HEK293 (cell line): Measurements from ENCODE around the gene MRTFA.
"Not testable (repeated sequence)": the region's sequence is repeated elsewhere in the genome, so short reads cannot be mapped to it uniquely, and the experiment has no call there.

Source experiments
- CTCF ChIA-PET: fragments of 350-600 bp; formaldehyde crosslinking; extraction: SDS; loops from one replicate; lab custom pipeline; 2021; ENCODE audit warnings: antibody characterized with exemption; lab: Yijun Ruan, JAX
- POLR2A ChIA-PET: fragments of 300-600 bp; formaldehyde crosslinking; extraction: SDS; loops from one replicate; lab custom pipeline; 2020; ENCODE audit warnings: antibody characterized with exemption, inconsistent platforms; lab: Yijun Ruan, JAX
- H3K27ac ChIP-seq: fragments of 200-500 bp; sonication (Bioruptor generic); 2 replicates; pipeline ENCODE4 v1.5.1; 2014; ENCODE audit warnings: low read depth, low read length, control low read depth, inconsistent platforms; ENCODE audit errors: extremely low read depth
- H3K36me3 ChIP-seq, 2 experiments: fragments of 200-500 bp in 1 of 2; sonication (Bioruptor generic) in 1 of 2; 1 replicate in 1 of 2; 2 replicates in 1 of 2; pipeline ENCODE4 v1.5.1; 2014 to 2017; ENCODE audit warnings: inconsistent platforms in 2 of 2, low read length in 2 of 2; ENCODE audit not compliant: control insufficient read depth in 2 of 2, insufficient read depth in 1 of 2
- H3K4me1 ChIP-seq: fragments of 200-500 bp; sonication (Bioruptor generic); 2 replicates; pipeline ENCODE4 v1.5.1; 2014; ENCODE audit warnings: mild to moderate bottlenecking, low read length, inconsistent platforms; ENCODE audit not compliant: control insufficient read depth, insufficient read depth
- H3K4me3 ChIP-seq: 2 replicates; pipeline ENCODE4 v1.5.1; 2011; ENCODE audit warnings: low read depth, mild to moderate bottlenecking, control low read depth, low read length, moderate library complexity
- H3K9me3 ChIP-seq: fragments of 200-500 bp; sonication (Bioruptor generic); 2 replicates; pipeline ENCODE4 v1.5.1; 2014; ENCODE audit warnings: low read depth, low read length, inconsistent platforms; ENCODE audit not compliant: control insufficient read depth, insufficient read depth
- ELK4 ChIP-seq: IDR thresholded peaks from 2 replicates; pipeline ENCODE4 v1.6.1; 2011; ENCODE audit warnings: mild to moderate bottlenecking, low read depth, low read length, borderline replicate concordance
- OVOL3 ChIP-seq: fragments of 450-650 bp; formaldehyde crosslinking; IDR thresholded peaks from 2 replicates; pipeline ENCODE4 v1.5.1; 2016; ENCODE audit warnings: missing biosample characterization, missing genetic modification characterization
- TCF7L2 ChIP-seq: IDR thresholded peaks from 2 replicates; pipeline ENCODE4 v1.6.1; 2011; ENCODE audit warnings: low read depth, mild to moderate bottlenecking, inconsistent platforms, low read length, moderate library complexity, borderline replicate concordance
- YY2 ChIP-seq: fragments of 450-650 bp; formaldehyde crosslinking; IDR thresholded peaks from 2 replicates; pipeline ENCODE4 v1.5.1; 2016; ENCODE audit warnings: missing biosample characterization, missing genetic modification characterization
- ZBTB1 ChIP-seq: fragments of 450-650 bp; formaldehyde crosslinking; IDR thresholded peaks from 2 replicates; pipeline ENCODE4 v1.5.1; 2016; ENCODE audit warnings: missing biosample characterization, missing genetic modification characterization
- ZBTB20 ChIP-seq: fragments of 450-650 bp; formaldehyde crosslinking; IDR thresholded peaks from 2 replicates; pipeline ENCODE4 v1.5.1; 2016; ENCODE audit warnings: missing biosample characterization, missing genetic modification characterization
- ZNF112 ChIP-seq: fragments of 450-650 bp; formaldehyde crosslinking; IDR thresholded peaks from 2 replicates; pipeline ENCODE4 v1.5.0; 2017; ENCODE audit warnings: missing biosample characterization, missing genetic modification characterization
- ZNF114 ChIP-seq: fragments of 450-650 bp; formaldehyde crosslinking; IDR thresholded peaks from 2 replicates; pipeline ENCODE4 v1.5.0; 2017; ENCODE audit warnings: missing biosample characterization, missing genetic modification characterization
- ZNF292 ChIP-seq: fragments of 450-650 bp; formaldehyde crosslinking; IDR thresholded peaks from 2 replicates; pipeline ENCODE4 v1.5.1; 2016; ENCODE audit warnings: low read depth, missing biosample characterization, missing genetic modification characterization, borderline replicate concordance
- ZNF585B ChIP-seq: fragments of 450-650 bp; formaldehyde crosslinking; IDR thresholded peaks from 2 replicates; pipeline ENCODE4 v1.5.1; 2016; ENCODE audit warnings: missing biosample characterization, missing genetic modification characterization
- ZNF626 ChIP-seq: fragments of 450-650 bp; sonication (Bioruptor Pico); formaldehyde crosslinking; IDR thresholded peaks from 2 replicates; pipeline ENCODE4 v1.5.1; 2018; ENCODE audit warnings: missing biosample characterization, missing genetic modification characterization, inconsistent platforms
- TF ChIP-seq, protein P1 (sequence below): fragments of 450-650 bp; formaldehyde crosslinking; IDR thresholded peaks from 2 replicates; pipeline ENCODE4 v1.5.1; 2016; ENCODE audit warnings: missing biosample characterization, missing genetic modification characterization
- TF ChIP-seq, protein P2 (sequence below): fragments of 450-650 bp; IDR thresholded peaks from 2 replicates; pipeline ENCODE4 v1.5.1; 2018; ENCODE audit warnings: missing biosample characterization, mild to moderate bottlenecking, missing genetic modification characterization
- TF ChIP-seq, protein P3 (sequence below): fragments of 450-650 bp; formaldehyde crosslinking; IDR thresholded peaks from 2 replicates; pipeline ENCODE4 v1.5.1; 2016; ENCODE audit warnings: missing biosample characterization, missing genetic modification characterization, low read depth

Gene MRTFA

GRCh38 chr22:40556641-40557040 lies 79.9 kb downstream of the MRTFA start:
- CTCF ChIA-PET = no interaction called here
- POLR2A ChIA-PET = interaction anchor here (1.5 kb wide), 1 partner anchor 78 kb away, joined by 14 read pairs; no protein-coding TSS in a partner anchor

GRCh38 chr22:40554023-40554422 lies 82.5 kb downstream of the MRTFA start:
- H3K9me3 ChIP-seq, H3K4me3 ChIP-seq, CTCF ChIA-PET, H3K4me1 ChIP-seq, POLR2A ChIA-PET, H3K27ac ChIP-seq, H3K36me3 ChIP-seq: not testable (repeated sequence)

More at GRCh38 chr22:40556641-40557040, 79.9 kb downstream of the MRTFA start:
- no peak overlapping the region for H3K4me3 ChIP-seq
- no peaks in the 10 kb centered on the region for H3K9me3 ChIP-seq
- peaks cover 2% of the 10 kb centered on the region; the same call in 1 of the 2 replicates for H3K4me1 ChIP-seq
- TF ChIP-seq, protein P1, sequence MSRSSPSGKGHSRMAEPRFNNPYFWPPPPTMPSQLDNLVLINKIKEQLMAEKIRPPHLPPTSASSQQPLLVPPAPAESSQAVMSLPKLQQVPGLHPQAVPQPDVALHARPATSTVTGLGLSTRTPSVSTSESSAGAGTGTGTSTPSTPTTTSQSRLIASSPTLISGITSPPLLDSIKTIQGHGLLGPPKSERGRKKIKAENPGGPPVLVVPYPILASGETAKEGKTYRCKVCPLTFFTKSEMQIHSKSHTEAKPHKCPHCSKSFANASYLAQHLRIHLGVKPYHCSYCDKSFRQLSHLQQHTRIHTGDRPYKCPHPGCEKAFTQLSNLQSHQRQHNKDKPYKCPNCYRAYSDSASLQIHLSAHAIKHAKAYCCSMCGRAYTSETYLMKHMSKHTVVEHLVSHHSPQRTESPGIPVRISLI (tag by site-specific recombination) = no peak
- TF ChIP-seq ZBTB20 (tag by site-specific recombination) (no peak), ELK4 (no peak), YY2 (tag by site-specific recombination) (no peak), ZNF112 (tag by site-specific recombination) (no peak), ZNF292 (no peak), TCF7L2 (no peak), ZBTB1 (tag by site-specific recombination) (no peak), ZNF114 (tag by site-specific recombination) (no peak), ZNF626 (no peak)
- TF ChIP-seq, protein P2, sequence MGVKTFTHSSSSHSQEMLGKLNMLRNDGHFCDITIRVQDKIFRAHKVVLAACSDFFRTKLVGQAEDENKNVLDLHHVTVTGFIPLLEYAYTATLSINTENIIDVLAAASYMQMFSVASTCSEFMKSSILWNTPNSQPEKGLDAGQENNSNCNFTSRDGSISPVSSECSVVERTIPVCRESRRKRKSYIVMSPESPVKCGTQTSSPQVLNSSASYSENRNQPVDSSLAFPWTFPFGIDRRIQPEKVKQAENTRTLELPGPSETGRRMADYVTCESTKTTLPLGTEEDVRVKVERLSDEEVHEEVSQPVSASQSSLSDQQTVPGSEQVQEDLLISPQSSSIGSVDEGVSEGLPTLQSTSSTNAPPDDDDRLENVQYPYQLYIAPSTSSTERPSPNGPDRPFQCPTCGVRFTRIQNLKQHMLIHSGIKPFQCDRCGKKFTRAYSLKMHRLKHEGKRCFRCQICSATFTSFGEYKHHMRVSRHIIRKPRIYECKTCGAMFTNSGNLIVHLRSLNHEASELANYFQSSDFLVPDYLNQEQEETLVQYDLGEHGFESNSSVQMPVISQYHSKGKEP = no peak
- TF ChIP-seq, protein P3, sequence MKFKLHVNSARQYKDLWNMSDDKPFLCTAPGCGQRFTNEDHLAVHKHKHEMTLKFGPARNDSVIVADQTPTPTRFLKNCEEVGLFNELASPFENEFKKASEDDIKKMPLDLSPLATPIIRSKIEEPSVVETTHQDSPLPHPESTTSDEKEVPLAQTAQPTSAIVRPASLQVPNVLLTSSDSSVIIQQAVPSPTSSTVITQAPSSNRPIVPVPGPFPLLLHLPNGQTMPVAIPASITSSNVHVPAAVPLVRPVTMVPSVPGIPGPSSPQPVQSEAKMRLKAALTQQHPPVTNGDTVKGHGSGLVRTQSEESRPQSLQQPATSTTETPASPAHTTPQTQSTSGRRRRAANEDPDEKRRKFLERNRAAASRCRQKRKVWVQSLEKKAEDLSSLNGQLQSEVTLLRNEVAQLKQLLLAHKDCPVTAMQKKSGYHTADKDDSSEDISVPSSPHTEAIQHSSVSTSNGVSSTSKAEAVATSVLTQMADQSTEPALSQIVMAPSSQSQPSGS (tag by site-specific recombination) = no peak
- H3K27ac ChIP-seq = no peak overlapping the region
- H3K36me3 ChIP-seq = peaks cover 4 to 6% of the 10 kb centered on the region in 2 experiments; a peak in 1 of 3 replicates

- Histone ChIP-seq H3K4me1 (peaks cover 3% of the 10 kb centered on the region; the same call in 1 of the 2 replicates), H3K27ac (no peak overlapping the region), H3K9me3 (no peaks in the 10 kb centered on the region), H3K4me3 (no peak overlapping the region), H3K36me3 (peaks cover under 1 to 10% of the 10 kb centered on the region in 2 experiments)
- TF ChIP-seq OVOL3 (tag by site-specific recombination) (no peak), ZNF585B (peak; percentile 58)
- ChIA-PET CTCF (interaction anchor here (0.6 kb wide), 1 partner anchor 173 kb away, joined by 3 read pairs; no protein-coding TSS in a partner anchor), POLR2A (no interaction called here)
These were observed 83.4 kb downstream of the MRTFA start for GRCh38 chr22:40553014-40553554.
